ENCODE data around the gene PRIM2. TPM values are rescaled to one million over a fixed set of nuclear protein-coding genes. Genes with fewer than 3 reads are reported as not detected.
"Not testable (repeated sequence)": the region's sequence is repeated elsewhere in the genome, so short reads cannot be mapped to it uniquely, and the experiment has no call there.

The PRIM2 gene
- 10 to 100 TPM in 2 of 4 donors, 1 to 10 TPM in 2; 8.5 to 14.6 (median 11.0) TPM for total RNA-seq

GRCh38 chr6:57317060-57317943 lies at the start of gene PRIM2:
Gene PRIM2 (plus strand): TSS chr6:57317630. CDS start chr6:57318446, 816 bp downstream.
- Histone ChIP-seq H3K9me3 (no peaks in the 10 kb centered on the region), H3K27me3 (no peaks in the 10 kb centered on the region), H3K4me3 (peak within 1 kb of the TSS; percentile 71), H3K27ac (peak within 1 kb of the TSS; percentile 52), H3K36me3 (peaks cover 17% of the 10 kb centered on the region), H3K4me1 (peaks cover 27% of the 10 kb centered on the region)
- TF ChIP-seq POLR2A (IDR thresholded peaks at IDR 0.05): no peak
- WGBS: under 1% methylated on average over 27 of the region's 27 CpGs
- DNase-seq (ENCODE audit: low spot score in 2 of 2): peak; percentile 87 to 90

DNA sequence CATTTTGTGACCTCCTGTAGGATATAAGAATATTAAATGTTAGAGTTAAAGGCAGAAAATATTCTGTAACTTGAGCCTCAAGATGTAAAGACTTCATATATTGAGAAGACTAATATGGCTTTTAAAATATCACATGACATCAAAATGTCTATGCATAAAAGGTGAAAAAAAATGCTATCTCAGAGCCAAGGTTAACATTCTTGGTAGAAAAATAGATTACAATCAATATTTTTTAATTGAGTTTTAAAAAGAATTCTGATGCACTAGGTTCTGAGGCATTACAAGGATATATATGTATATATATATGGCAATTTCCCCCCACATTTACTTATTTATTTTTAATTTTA lies 49.2 kb upstream of the PRIM2 start:
- H3K4me3 ChIP-seq: no peak overlapping the region
- H3K27ac ChIP-seq: no peak overlapping the region
- H3K27me3 ChIP-seq: no peaks in the 10 kb centered on the region
- H3K9me3 ChIP-seq: no peaks in the 10 kb centered on the region
- DNase-seq (ENCODE audit: low spot score in 2 of 2): no peak
- no peaks in the 10 kb centered on the region for H3K4me1 ChIP-seq
- TF ChIP-seq, protein P1, sequence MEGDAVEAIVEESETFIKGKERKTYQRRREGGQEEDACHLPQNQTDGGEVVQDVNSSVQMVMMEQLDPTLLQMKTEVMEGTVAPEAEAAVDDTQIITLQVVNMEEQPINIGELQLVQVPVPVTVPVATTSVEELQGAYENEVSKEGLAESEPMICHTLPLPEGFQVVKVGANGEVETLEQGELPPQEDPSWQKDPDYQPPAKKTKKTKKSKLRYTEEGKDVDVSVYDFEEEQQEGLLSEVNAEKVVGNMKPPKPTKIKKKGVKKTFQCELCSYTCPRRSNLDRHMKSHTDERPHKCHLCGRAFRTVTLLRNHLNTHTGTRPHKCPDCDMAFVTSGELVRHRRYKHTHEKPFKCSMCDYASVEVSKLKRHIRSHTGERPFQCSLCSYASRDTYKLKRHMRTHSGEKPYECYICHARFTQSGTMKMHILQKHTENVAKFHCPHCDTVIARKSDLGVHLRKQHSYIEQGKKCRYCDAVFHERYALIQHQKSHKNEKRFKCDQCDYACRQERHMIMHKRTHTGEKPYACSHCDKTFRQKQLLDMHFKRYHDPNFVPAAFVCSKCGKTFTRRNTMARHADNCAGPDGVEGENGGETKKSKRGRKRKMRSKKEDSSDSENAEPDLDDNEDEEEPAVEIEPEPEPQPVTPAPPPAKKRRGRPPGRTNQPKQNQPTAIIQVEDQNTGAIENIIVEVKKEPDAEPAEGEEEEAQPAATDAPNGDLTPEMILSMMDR (IDR thresholded peaks at IDR 0.05): peak in 1 of 2 donors; percentile 4
- no peak for TF ChIP-seq POLR2AphosphoS5 (IDR thresholded peaks at IDR 0.05)
- no peaks in the 10 kb centered on the region for H3K36me3 ChIP-seq

DNA sequence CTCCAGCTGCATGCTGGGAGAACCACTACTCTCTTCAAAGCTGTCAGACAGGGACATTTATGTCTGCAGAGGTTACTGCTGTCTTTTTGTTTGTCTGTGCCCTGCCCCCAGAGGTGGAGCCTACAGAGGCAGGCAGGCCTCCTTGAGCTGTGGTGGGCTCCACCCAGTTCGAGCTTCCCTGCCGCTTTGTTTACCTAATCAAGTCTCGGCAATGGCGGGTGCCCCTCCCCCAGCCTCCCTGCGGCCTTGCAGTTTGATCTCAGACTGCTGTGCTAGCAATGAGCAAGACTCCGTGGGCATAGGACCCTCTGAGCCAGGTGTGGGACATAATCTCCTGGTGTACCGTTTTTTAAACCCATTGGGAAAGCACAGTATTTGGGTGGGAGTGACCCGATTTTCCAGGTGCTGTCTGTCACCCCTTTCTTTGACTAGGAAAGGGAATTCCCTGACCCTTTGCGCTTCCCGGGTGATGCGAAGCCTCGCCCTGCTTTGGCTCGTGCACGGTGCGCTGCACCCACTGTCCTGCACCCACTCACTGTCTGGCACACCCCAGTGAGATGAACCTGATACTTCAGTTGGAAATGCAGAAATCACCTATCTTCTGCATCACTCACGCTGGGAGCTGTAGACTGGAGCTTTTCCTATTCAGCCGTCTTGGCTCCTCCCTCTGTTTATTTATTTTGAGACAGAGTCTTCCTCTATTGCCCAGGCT lies 43.2 kb upstream of the PRIM2 start:
- H3K27ac ChIP-seq; DNase-seq (ENCODE audit: low spot score in 2 of 2); H3K4me1 ChIP-seq; H3K9me3 ChIP-seq; H3K4me3 ChIP-seq; H3K36me3 ChIP-seq; H3K27me3 ChIP-seq: not testable (repeated sequence)
- WGBS: 90% methylated on average over 17 of the region's 17 CpGs

GRCh38 chr6:57275384-57275783 lies 42.0 kb upstream of the PRIM2 start:
- Histone ChIP-seq H3K36me3 (no peaks in the 10 kb centered on the region), H3K9me3 (no peaks in the 10 kb centered on the region), H3K4me3 (no peak overlapping the region), H3K27ac (no peak overlapping the region), H3K27me3 (no peaks in the 10 kb centered on the region), H3K4me1 (no peaks in the 10 kb centered on the region)
- no peak for DNase-seq (ENCODE audit: low spot score in 2 of 2)
- WGBS: 93% methylated on average over 3 of the region's 3 CpGs
- TF ChIP-seq EP300 (IDR thresholded peaks at IDR 0.05) (no peak), POLR2A (IDR thresholded peaks at IDR 0.05) (no peak)

DNA sequence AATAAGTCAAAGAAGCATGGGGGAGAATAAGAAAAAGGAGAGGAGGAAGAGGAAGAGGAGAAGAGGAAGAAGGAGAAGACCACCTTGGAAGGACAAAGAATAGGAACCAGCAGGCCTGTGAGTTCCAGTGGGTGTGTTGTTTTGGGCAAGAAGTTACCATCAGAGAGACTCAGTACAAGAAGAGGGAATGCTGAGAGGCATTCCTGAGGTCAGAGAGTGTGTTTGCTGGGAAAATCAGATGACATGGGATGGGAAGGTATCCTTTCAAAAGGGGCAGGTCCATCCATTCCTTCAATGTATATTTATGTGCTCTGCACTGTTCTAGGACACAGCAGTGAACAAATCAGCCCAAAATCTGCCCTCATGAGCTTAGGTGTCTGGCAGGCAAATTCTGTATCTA lies 40.5 kb upstream of the PRIM2 start:
- Histone ChIP-seq H3K4me1 (no peaks in the 10 kb centered on the region), H3K27me3 (no peaks in the 10 kb centered on the region), H3K36me3 (no peaks in the 10 kb centered on the region), H3K9me3 (no peaks in the 10 kb centered on the region), H3K27ac (no peak overlapping the region), H3K4me3 (no peak overlapping the region)
- DNase-seq (ENCODE audit: low spot score in 2 of 2): no peak
- no peak for TF ChIP-seq EP300 (IDR thresholded peaks at IDR 0.05)
- TF ChIP-seq, protein P1 (IDR thresholded peaks at IDR 0.05): no peak
- no peak for TF ChIP-seq POLR2AphosphoS5 (IDR thresholded peaks at IDR 0.05)
- TF ChIP-seq POLR2A (IDR thresholded peaks at IDR 0.05): no peak

DNA sequence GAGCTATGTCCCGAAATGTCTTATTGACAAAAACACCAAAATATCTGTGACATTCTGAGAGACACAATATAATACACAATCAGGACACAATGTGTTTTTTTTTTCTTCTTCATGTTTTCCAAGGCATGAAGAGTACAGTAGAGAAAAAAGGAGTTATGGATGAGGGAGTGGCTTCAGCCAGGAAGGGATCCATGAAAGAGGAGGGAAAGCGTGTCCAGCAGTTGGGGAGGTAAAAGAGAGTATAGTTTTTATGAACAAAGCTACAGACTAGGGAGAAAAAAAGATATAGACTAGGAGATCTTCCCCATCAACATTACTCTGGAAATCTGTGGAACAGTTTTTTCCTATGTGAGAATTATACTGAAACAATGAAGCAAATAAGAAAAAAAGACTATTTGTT lies 38.9 kb upstream of the PRIM2 start:
- H3K27ac ChIP-seq: no peak overlapping the region
- WGBS: 92% methylated on average over 2 of the region's 2 CpGs
- no peak for TF ChIP-seq POLR2A (IDR thresholded peaks at IDR 0.05)
- no peak for TF ChIP-seq EP300 (IDR thresholded peaks at IDR 0.05)
- TF ChIP-seq POLR2AphosphoS5 (IDR thresholded peaks at IDR 0.05): no peak
- TF ChIP-seq, protein P1 (IDR thresholded peaks at IDR 0.05): no peak
- no peaks in the 10 kb centered on the region for H3K36me3 ChIP-seq
- H3K4me1 ChIP-seq: no peaks in the 10 kb centered on the region
- no peak for DNase-seq (ENCODE audit: low spot score in 2 of 2)
- H3K4me3 ChIP-seq: no peak overlapping the region
- H3K9me3 ChIP-seq: no peaks in the 10 kb centered on the region
- no peaks in the 10 kb centered on the region for H3K27me3 ChIP-seq
